Mesenchymal stem cell (in vitro differentiated cells and primary cell): ENCODE data around the gene CACNA1E.
"Not testable (repeated sequence)": the region's sequence is repeated elsewhere in the genome, so short reads cannot be mapped to it uniquely, and the experiment has no call there.

Experiments
- DNase-seq: peaks from one replicate; pipeline ENCODE4 v3.0.0-alpha.2; 2013
- H2AFZ ChIP-seq: one replicate; pipeline ENCODE4 v1.6.1; 2013; ENCODE audit warnings: low read depth, mild to moderate bottlenecking, control low read depth, inconsistent platforms, low read length, moderate library complexity
- H2AK5ac ChIP-seq: 2 replicates; pipeline ENCODE4 v1.6.1; 2013; ENCODE audit warnings: low read length, moderate library complexity, mild to moderate bottlenecking, inconsistent platforms; ENCODE audit not compliant: severe bottlenecking
- H2BK120ac ChIP-seq: one replicate; pipeline ENCODE4 v1.6.1; 2013; ENCODE audit warnings: low read depth, mild to moderate bottlenecking, inconsistent platforms, low read length, moderate library complexity
- H2BK12ac ChIP-seq, 2 experiments: one replicate each; pipeline ENCODE4 v1.6.1; 2013; ENCODE audit warnings: inconsistent platforms in 2 of 2, low read length in 2 of 2, mild to moderate bottlenecking in 2 of 2, moderate library complexity in 2 of 2, control low read depth in 1 of 2
- H2BK15ac ChIP-seq: one replicate; pipeline ENCODE4 v1.6.1; 2013; ENCODE audit warnings: mild to moderate bottlenecking, low read depth, inconsistent platforms; ENCODE audit not compliant: poor library complexity, severe bottlenecking
- H2BK5ac ChIP-seq: 2 replicates; pipeline ENCODE4 v1.6.1; 2013; ENCODE audit warnings: low read depth, mild to moderate bottlenecking, low read length, control low read depth, inconsistent platforms; ENCODE audit not compliant: poor library complexity, severe bottlenecking
- H3K14ac ChIP-seq, 2 experiments: one replicate each; pipeline ENCODE4 v1.6.1; 2013; ENCODE audit warnings: inconsistent platforms in 2 of 2, low read length in 2 of 2, control low read depth in 1 of 2, mild to moderate bottlenecking in 1 of 2, moderate library complexity in 1 of 2
- H3K18ac ChIP-seq, 2 experiments: one replicate each; pipeline ENCODE4 v1.6.1; 2013; ENCODE audit warnings: inconsistent platforms in 2 of 2, low read length in 2 of 2, control low read depth in 1 of 2, low read depth in 1 of 2, mild to moderate bottlenecking in 1 of 2
- H3K23ac ChIP-seq, 2 experiments: one replicate each; pipeline ENCODE4 v1.6.1; 2013; ENCODE audit warnings: inconsistent platforms in 2 of 2, low read length in 2 of 2, mild to moderate bottlenecking in 2 of 2, moderate library complexity in 2 of 2, control low read depth in 1 of 2
- H3K27ac ChIP-seq: 2 replicates; pipeline ENCODE4 v1.5.1; 2013; ENCODE audit warnings: mild to moderate bottlenecking, moderate library complexity, low read length, control low read depth, inconsistent platforms; ENCODE audit not compliant: poor library complexity, severe bottlenecking
- H3K27me3 ChIP-seq, 2 experiments: 2 replicates each; pipeline versions ENCODE4 v1.6.1 to v1.7.0; 2013; ENCODE audit warnings: low read length in 2 of 2, mild to moderate bottlenecking in 2 of 2, moderate library complexity in 2 of 2, control low read depth in 1 of 2, inconsistent platforms in 1 of 2; ENCODE audit not compliant: control insufficient read depth in 1 of 2, insufficient read depth in 1 of 2
- H3K36me3 ChIP-seq, 2 experiments: 2 replicates each; pipeline versions ENCODE4 v1.6.1 to v1.7.0; 2013; ENCODE audit warnings: low read length in 2 of 2, control low read depth in 1 of 2, inconsistent platforms in 1 of 2, low read depth in 1 of 2, mild to moderate bottlenecking in 1 of 2; ENCODE audit not compliant: insufficient read depth in 2 of 2, control insufficient read depth in 1 of 2
- H3K4ac ChIP-seq, 2 experiments: one replicate each; pipeline ENCODE4 v1.6.1; 2013; ENCODE audit warnings: inconsistent platforms in 2 of 2, low read length in 2 of 2, mild to moderate bottlenecking in 2 of 2, moderate library complexity in 2 of 2, control low read depth in 1 of 2, low read depth in 1 of 2
- H3K4me1 ChIP-seq: 2 replicates; pipeline ENCODE4 v1.6.1; 2013; ENCODE audit warnings: low read depth, low read length, control low read depth; ENCODE audit not compliant: control insufficient read depth, insufficient read depth
- H3K4me2 ChIP-seq: 2 replicates; pipeline ENCODE4 v1.6.1; 2013; ENCODE audit warnings: low read length, mild to moderate bottlenecking, inconsistent platforms; ENCODE audit not compliant: poor library complexity, severe bottlenecking
- H3K4me3 ChIP-seq, 2 experiments: 2 replicates each; pipeline versions ENCODE4 v1.5.1 to v1.7.0; 2013; ENCODE audit warnings: low read length in 2 of 2, mild to moderate bottlenecking in 2 of 2, control low read depth in 1 of 2, low read depth in 1 of 2; ENCODE audit not compliant: insufficient read depth in 1 of 2
- H3K79me1 ChIP-seq: replicated peaks from 2 replicates; pipeline ENCODE4 v1.6.1; 2013; ENCODE audit warnings: mild to moderate bottlenecking, control low read depth, low read length, inconsistent platforms; ENCODE audit not compliant: poor library complexity, severe bottlenecking
- H3K9ac ChIP-seq: 2 replicates; pipeline ENCODE4 v1.7.0; 2013; ENCODE audit warnings: mild to moderate bottlenecking, low read length, moderate library complexity
- H3K9me3 ChIP-seq: 2 replicates; pipeline ENCODE4 v1.7.0; 2013; ENCODE audit warnings: mild to moderate bottlenecking, low read length; ENCODE audit not compliant: control insufficient read depth
- H4K8ac ChIP-seq: one replicate; pipeline ENCODE4 v1.6.1; 2013; ENCODE audit warnings: inconsistent platforms, mild to moderate bottlenecking, low read length, moderate library complexity
- H4K91ac ChIP-seq: one replicate; pipeline ENCODE4 v1.6.1; 2013; ENCODE audit warnings: mild to moderate bottlenecking, low read length, inconsistent platforms
- WGBS: methylation state at CpG from one replicate; pipeline ENCODE4 v1.1.7; 2013; ENCODE audit warnings: mixed read lengths; 5-methylcytosine and 5-hydroxymethylcytosine counted together

Gene CACNA1E

GRCh38 chr1:181818943-181819342 is 335.6 kb downstream of the CACNA1E start:
- Histone ChIP-seq H3K9me3 (no peaks in the 10 kb centered on the region), H3K4me3 (no peak overlapping the region), H3K27ac (no peak overlapping the region), H2BK120ac (no peak overlapping the region), H3K14ac (no peak overlapping the region), H3K18ac (no peak overlapping the region), H2BK12ac (no peak overlapping the region), H4K8ac (no peak overlapping the region), H2BK15ac (no peak overlapping the region), H2AFZ (no peak overlapping the region), H3K9ac (no peak overlapping the region), H4K91ac (no peak overlapping the region), H3K4ac (no peak overlapping the region), H3K79me1 (no peaks in the 10 kb centered on the region), H3K23ac (no peak overlapping the region), H2AK5ac (no peak overlapping the region), H2BK5ac (no peak overlapping the region), H3K36me3 (no peaks in the 10 kb centered on the region), H3K27me3 (no peaks in the 10 kb centered on the region), H3K4me2 (no peak overlapping the region), H3K4me1 (no peaks in the 10 kb centered on the region)
- DNase-seq: no peak
- WGBS: 62% methylated on average over 1 of the region's 1 CpG

DNA sequence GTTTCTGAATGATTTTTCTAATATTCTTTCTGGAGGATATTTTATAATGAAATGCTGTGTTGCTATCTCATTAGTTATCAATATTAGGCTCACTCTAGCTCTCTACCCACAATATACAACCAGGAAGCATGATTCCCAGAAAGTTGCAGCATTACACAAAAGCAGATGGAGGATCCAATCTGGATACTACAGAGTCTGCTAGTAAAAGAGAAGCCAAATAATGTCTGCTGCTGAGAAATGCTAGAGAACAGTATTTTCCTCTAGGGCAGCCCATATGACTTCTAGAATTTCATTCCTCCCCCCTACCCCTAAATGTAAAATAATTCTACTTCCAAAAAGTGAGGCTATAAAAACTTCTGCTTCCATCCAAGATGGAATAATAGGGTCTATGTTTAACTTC is 338.4 kb downstream of the CACNA1E start:
- Histone ChIP-seq H3K14ac (no peak overlapping the region), H2BK120ac (no peak overlapping the region), H3K27ac (no peak overlapping the region), H4K91ac (no peak overlapping the region), H3K23ac (no peak overlapping the region), H3K79me1 (no peaks in the 10 kb centered on the region), H3K27me3 (no peaks in the 10 kb centered on the region), H3K4ac (no peak overlapping the region), H2BK12ac (no peak overlapping the region), H3K18ac (no peak overlapping the region), H2BK5ac (no peak overlapping the region), H4K8ac (no peak overlapping the region), H2AFZ (no peak overlapping the region), H2BK15ac (no peak overlapping the region), H3K4me1 (no peaks in the 10 kb centered on the region), H2AK5ac (no peak overlapping the region), H3K9me3 (peaks cover 5% of the 10 kb centered on the region), H3K36me3 (no peaks in the 10 kb centered on the region), H3K4me2 (no peak overlapping the region), H3K4me3 (no peak overlapping the region), H3K9ac (no peak overlapping the region)
- DNase-seq: no peak

DNA sequence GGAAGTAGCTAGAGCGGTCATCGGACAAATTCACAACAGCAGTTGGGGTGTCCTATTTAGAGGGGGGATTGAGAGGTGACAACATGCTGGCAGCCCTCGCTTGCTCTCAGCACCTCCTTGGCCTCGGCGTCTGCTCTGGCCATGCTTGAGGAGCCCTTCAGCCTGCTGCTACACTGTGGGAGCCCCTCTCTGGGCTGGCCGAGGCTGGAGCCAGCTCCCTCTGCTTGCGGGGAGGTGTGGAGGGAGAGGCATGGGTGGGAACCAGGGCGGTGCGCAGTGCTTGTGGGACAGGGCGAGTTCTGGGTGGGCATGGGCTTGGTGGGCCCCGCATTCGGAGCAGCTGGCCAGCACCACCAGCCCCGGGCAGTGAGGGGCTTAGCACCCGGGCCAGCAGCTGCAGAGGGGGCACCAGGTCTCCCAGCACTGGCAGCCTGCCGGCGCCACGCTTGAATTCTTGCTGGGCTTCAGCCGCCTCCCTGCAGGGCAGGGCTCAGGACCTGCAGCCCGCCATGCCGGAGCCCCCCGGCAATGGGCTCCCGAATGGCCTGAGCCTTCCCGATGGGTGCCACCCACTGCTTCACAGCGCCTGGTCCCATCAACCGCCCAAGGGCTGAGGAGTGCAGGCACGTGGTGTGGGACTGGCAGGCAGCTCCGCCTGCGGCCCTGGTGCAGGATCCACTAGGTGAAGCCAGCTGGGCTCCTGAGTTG is 349.0 kb downstream of the CACNA1E start:
- H3K9ac ChIP-seq, H3K18ac ChIP-seq, H4K91ac ChIP-seq, H2BK120ac ChIP-seq, H3K4me2 ChIP-seq, H2BK12ac ChIP-seq, H2AFZ ChIP-seq, DNase-seq, H3K4ac ChIP-seq, H2AK5ac ChIP-seq, H3K4me1 ChIP-seq, H3K14ac ChIP-seq, H3K23ac ChIP-seq, H3K36me3 ChIP-seq, H3K79me1 ChIP-seq, H2BK5ac ChIP-seq, H3K27ac ChIP-seq, H3K4me3 ChIP-seq, H2BK15ac ChIP-seq, H4K8ac ChIP-seq, H3K27me3 ChIP-seq: not testable (repeated sequence)
- H3K9me3 ChIP-seq: peaks cover 25% of the 10 kb centered on the region
- 86% methylated on average over 28 of the region's 28 CpGs for WGBS

- H3K27me3 ChIP-seq: no peaks in the 10 kb centered on the region
- H3K4me2 ChIP-seq: no peak overlapping the region
- H3K9ac ChIP-seq: no peak overlapping the region
- no peak overlapping the region for H3K4ac ChIP-seq
- no peak overlapping the region for H4K8ac ChIP-seq
- no peak overlapping the region for H3K27ac ChIP-seq
- H2AFZ ChIP-seq: no peak overlapping the region
- H3K23ac ChIP-seq: no peak overlapping the region
- no peak for DNase-seq
- no peak overlapping the region for H2BK15ac ChIP-seq
- no peak overlapping the region for H2BK5ac ChIP-seq
- H2BK120ac ChIP-seq: no peak overlapping the region
- H2BK12ac ChIP-seq: no peak overlapping the region
- H3K79me1 ChIP-seq: no peaks in the 10 kb centered on the region
- 76% methylated on average over 5 of the region's 5 CpGs for WGBS
- H3K4me3 ChIP-seq: no peak overlapping the region
- H4K91ac ChIP-seq: no peak overlapping the region
- no peak overlapping the region for H2AK5ac ChIP-seq
- H3K18ac ChIP-seq: no peak overlapping the region
- no peaks in the 10 kb centered on the region for H3K9me3 ChIP-seq
- H3K36me3 ChIP-seq: no peaks in the 10 kb centered on the region
- no peak overlapping the region for H3K14ac ChIP-seq
- no peaks in the 10 kb centered on the region for H3K4me1 ChIP-seq
Observed at GRCh38 chr1:181846001-181846645, 362.8 kb downstream of the CACNA1E start.
